Lung (tissue), 12 donors: Measurements from ENCODE around the gene HYAL2. TPM values are rescaled to one million over a fixed set of nuclear protein-coding genes. Genes with fewer than 3 reads are reported as not detected.

Source experiments
- ATAC-seq: fragments of 200-7000 bp; cut with Tn5 transposase; one replicate; pipeline ENCODE4 v1.9.1; 2020; ENCODE audit warnings: moderate number of reproducible peaks; ENCODE audit not compliant: insufficient read depth, low FRiP score
- DNase-seq, 3 donors: peaks; one replicate each; pipeline ENCODE4 v3.0.0-alpha.2; 2013 to 2017
- H3K27ac ChIP-seq, 2 donors: one replicate each; pipeline ENCODE4 v1.5.1; 2013; ENCODE audit warnings: mild to moderate bottlenecking in 2 of 2, moderate library complexity in 2 of 2, control low read depth in 1 of 2, inconsistent platforms in 1 of 2, low read depth in 1 of 2, low read length in 1 of 2
- H3K27me3 ChIP-seq, 3 donors: one replicate each; pipeline ENCODE4 v1.5.1; 2013; ENCODE audit warnings: low read length in 2 of 3; ENCODE audit not compliant: control insufficient read depth in 3 of 3, insufficient read depth in 3 of 3
- H3K36me3 ChIP-seq, 4 donors: one replicate each; pipeline ENCODE4 v1.5.1; 2013; ENCODE audit warnings: low read length in 4 of 4, mild to moderate bottlenecking in 1 of 4, moderate library complexity in 1 of 4; ENCODE audit not compliant: control insufficient read depth in 4 of 4, insufficient read depth in 4 of 4
- H3K4me1 ChIP-seq, 5 donors: one replicate each; pipeline ENCODE4 v1.5.1; 2013; ENCODE audit warnings: low read length in 5 of 5, mild to moderate bottlenecking in 2 of 5, moderate library complexity in 1 of 5; ENCODE audit not compliant: control insufficient read depth in 5 of 5, insufficient read depth in 5 of 5
- H3K4me3 ChIP-seq: one replicate; pipeline ENCODE4 v1.5.1; 2013; ENCODE audit warnings: mild to moderate bottlenecking, control low read depth, moderate library complexity
- H3K9ac ChIP-seq, 2 donors: one replicate each; pipeline ENCODE4 v1.5.1; 2013; ENCODE audit warnings: low read length in 2 of 2, control low read depth in 1 of 2; ENCODE audit not compliant: insufficient read depth in 1 of 2
- H3K9me3 ChIP-seq, 4 donors: one replicate each; pipeline ENCODE4 v1.5.1; 2013; ENCODE audit warnings: low read length in 3 of 4, mild to moderate bottlenecking in 1 of 4, moderate library complexity in 1 of 4; ENCODE audit not compliant: control insufficient read depth in 4 of 4, insufficient read depth in 3 of 4
- WGBS, 2 donors: extraction: QIAGEN DNeasy Blood & Tissue Kit; methylation state at CpG; one replicate each; pipeline ENCODE4 v1.1.7; 2013; 5-methylcytosine and 5-hydroxymethylcytosine counted together
- polyA plus RNA-seq, 2 donors: library from polyadenylated mRNA; stranded (reverse); fragments of 200-250 nt; gene quantifications; one replicate each; pipeline ENCODE4 v1.2.1, GENCODE V29; 2013
- total RNA-seq, 2 donors: library from RNA; depleted of rRNA in 1 of 2; stranded (reverse); fragments of >200 nt in 1 of 2; gene quantifications; one replicate each; pipeline ENCODE4 v1.2.1, GENCODE V29; 2014 to 2021
- TF ChIP-seq, protein P1 (sequence below): IDR thresholded peaks from 2 replicates; pipeline ENCODE4 v1.5.1; 2012; ENCODE audit warnings: mild to moderate bottlenecking; ENCODE audit errors: control extremely low read depth, extremely low read depth
- donor health status: control.
- donor health status: control.
- donor health status: Bipolar disorder and iron deficiency.
- donor health status: healthy.
- donor health status: DM: yes; HTN: yes; CAD: no.

Gene HYAL2
- total and polyA plus RNA-seq, 4 donors: 94.3 to 218 (median 201) TPM

DNA sequence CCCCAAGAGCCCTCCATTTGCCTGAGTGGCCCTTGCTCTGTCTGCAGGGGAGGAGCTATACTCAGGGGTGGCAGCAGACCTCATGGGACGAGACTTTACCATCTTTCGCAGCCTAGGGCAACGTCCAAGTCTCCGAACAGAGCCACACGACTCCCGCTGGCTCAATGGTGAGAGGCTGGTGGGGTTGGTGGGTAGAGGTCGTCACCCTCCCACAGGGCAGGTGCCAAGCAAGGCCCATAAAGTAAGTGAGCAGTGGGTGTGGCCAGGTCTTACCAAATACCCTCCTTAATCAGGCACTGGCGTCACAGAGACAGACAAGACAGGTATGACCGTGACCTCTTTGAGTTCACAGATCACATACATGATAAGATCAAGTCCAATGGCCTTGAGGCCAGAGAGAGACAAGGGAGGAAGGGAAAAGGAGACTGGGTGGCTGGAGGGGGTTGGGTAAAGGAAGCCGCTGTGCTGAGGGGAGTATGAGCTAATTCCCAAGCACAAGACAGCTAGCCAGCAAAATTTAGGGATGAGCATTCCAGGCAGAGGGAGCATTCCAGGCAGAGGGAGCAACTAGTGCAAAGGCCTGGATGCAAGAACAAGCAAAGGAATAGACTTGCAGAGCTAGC lies 51.1 kb downstream of the HYAL2 start:
- 68 to 88% methylated on average over 10 of the region's 10 CpGs for WGBS, 2 donors
- ATAC-seq (no peak), DNase-seq (no peak)
- peak overlapping the region in 1 of 2 donors; percentile 0 for H3K27ac ChIP-seq
- peaks cover 0 to 1% (median 0%) of the 10 kb centered on the region in 4 donors for H3K36me3 ChIP-seq
- no peak overlapping the region for H3K4me3 ChIP-seq
- H3K9me3 ChIP-seq: no peaks in the 10 kb centered on the region
- H3K9ac ChIP-seq: no peak overlapping the region
- peaks cover 0 to 27% (median 21%) of the 10 kb centered on the region in 3 donors for H3K27me3 ChIP-seq
- TF ChIP-seq, protein P1, sequence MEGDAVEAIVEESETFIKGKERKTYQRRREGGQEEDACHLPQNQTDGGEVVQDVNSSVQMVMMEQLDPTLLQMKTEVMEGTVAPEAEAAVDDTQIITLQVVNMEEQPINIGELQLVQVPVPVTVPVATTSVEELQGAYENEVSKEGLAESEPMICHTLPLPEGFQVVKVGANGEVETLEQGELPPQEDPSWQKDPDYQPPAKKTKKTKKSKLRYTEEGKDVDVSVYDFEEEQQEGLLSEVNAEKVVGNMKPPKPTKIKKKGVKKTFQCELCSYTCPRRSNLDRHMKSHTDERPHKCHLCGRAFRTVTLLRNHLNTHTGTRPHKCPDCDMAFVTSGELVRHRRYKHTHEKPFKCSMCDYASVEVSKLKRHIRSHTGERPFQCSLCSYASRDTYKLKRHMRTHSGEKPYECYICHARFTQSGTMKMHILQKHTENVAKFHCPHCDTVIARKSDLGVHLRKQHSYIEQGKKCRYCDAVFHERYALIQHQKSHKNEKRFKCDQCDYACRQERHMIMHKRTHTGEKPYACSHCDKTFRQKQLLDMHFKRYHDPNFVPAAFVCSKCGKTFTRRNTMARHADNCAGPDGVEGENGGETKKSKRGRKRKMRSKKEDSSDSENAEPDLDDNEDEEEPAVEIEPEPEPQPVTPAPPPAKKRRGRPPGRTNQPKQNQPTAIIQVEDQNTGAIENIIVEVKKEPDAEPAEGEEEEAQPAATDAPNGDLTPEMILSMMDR: no peak
- peaks cover 0 to 47% (median 26%) of the 10 kb centered on the region in 5 donors for H3K4me1 ChIP-seq

DNA sequence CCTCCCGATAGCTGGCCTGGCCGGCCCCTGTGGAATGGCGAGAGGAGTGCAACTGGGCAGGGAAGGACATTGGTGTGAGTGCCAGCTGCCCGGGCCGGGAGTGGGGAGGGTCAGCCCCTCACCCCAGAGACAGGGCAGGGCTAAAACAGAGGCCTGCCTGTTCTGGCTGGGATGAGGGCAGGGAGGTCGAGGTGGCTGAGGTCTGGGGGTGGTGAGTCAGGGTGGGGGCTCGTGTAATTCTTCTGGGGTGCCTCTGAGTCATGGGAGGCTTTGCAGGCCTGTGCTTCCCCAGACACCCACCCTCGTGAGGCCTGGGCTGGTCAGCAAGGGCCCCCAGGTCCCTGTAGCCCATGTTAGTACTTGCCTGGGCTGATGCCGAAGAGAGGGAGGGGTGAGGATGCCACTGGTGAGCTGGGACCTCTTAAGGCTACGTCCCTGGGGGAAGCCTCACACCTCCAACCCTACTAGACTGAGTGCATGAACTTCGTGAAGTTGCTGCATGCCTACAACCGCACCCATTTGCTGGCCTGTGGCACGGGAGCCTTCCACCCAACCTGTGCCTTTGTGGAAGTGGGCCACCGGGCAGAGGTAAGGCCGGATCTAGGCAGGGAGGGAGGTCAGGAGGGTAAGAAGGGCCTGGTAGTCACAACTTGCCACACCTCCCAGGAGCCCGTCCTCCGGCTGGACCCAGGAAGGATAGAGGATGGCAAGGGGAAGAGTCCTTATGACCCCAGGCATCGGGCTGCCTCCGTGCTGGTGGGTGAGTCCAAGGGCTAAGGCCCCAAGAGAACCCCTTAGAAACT lies 51.9 kb downstream of the HYAL2 start:
- Histone ChIP-seq H3K9me3 (no peaks in the 10 kb centered on the region), H3K4me3 (no peak overlapping the region), H3K4me1 (peaks cover 0 to 55% (median 30%) of the 10 kb centered on the region in 5 donors), H3K27me3 (peaks cover 0 to 23% (median 21%) of the 10 kb centered on the region in 3 donors), H3K36me3 (peaks cover 0 to 1% (median 0%) of the 10 kb centered on the region in 4 donors), H3K9ac (peak overlapping the region in 1 of 2 donors; percentile 13), H3K27ac (peak overlapping the region in 1 of 2 donors; percentile 55)
- TF ChIP-seq, protein P1: no peak
- DNase-seq (no peak), ATAC-seq (no peak)
- WGBS, 2 donors: 77 to 83% methylated on average over 19 of the region's 19 CpGs

DNA sequence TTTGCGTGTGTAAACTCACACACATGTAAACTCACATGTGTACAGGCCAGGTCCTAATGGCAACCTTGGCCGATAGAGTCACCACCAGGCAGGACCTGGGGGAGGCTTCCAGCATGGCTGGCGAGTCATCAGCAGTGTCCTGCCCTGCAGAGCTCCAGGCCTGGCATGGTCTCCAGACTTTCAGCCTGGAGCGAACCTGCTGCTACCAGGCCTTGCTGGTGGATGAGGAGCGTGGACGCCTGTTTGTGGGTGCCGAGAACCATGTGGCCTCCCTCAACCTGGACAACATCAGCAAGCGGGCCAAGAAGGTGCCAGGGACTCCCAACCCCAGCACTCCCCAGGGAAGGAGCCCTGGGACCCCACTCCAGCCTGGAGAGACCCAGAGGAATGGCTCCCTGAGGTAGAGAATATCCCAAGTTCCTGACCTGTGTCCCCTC lies 52.5 kb downstream of the HYAL2 start:
- Histone ChIP-seq H3K27ac (peak overlapping the region in 1 of 2 donors; percentile 55), H3K4me1 (peaks cover 0 to 56% (median 36%) of the 10 kb centered on the region in 5 donors), H3K36me3 (peaks cover 0 to 1% (median 0%) of the 10 kb centered on the region in 4 donors), H3K27me3 (peaks cover 0 to 20% (median 17%) of the 10 kb centered on the region in 3 donors), H3K9ac (no peak overlapping the region), H3K4me3 (no peak overlapping the region), H3K9me3 (no peaks in the 10 kb centered on the region)
- TF ChIP-seq, protein P1: no peak
- DNase-seq (no peak), ATAC-seq (no peak)
- 86 to 93% methylated on average over 8 of the region's 8 CpGs for WGBS, 2 donors
